ENCODE measurements around the gene ST6GALNAC3.

ST6GALNAC3 gene

GRCh38 chr1:76352741-76353435 lies 278.3 kb downstream of the ST6GALNAC3 start:
- DNase-seq (ENCODE audit: low read depth), result no peak

- DNase-seq (ENCODE audit: low read depth), result no peak
These were observed 279.7 kb downstream of the ST6GALNAC3 start for GRCh38 chr1:76354236-76354635.

DNA sequence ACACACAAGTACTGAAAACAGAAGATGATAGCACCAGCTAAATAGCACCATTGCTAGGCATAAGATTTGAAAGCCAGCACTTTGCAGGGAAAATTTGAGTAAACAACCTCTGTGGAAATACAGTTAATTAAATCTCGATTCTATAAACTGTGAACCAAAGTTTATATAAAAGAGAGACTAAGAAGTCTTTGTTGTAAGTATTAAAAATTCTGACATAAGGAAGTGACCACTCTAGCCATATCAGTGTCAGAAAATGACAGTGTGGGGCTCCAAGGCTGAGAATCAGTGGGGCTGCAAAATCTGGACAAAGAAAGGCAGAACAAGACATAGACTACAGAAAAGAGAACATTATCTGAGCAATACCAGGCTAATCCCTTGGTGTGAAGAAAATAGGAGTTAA lies 292.2 kb downstream of the ST6GALNAC3 start:
- DNase-seq (ENCODE audit: low read depth), result no peak

GRCh38 chr1:76371941-76372340 lies 297.4 kb downstream of the ST6GALNAC3 start:
- no peak for DNase-seq (ENCODE audit: low read depth)

DNA sequence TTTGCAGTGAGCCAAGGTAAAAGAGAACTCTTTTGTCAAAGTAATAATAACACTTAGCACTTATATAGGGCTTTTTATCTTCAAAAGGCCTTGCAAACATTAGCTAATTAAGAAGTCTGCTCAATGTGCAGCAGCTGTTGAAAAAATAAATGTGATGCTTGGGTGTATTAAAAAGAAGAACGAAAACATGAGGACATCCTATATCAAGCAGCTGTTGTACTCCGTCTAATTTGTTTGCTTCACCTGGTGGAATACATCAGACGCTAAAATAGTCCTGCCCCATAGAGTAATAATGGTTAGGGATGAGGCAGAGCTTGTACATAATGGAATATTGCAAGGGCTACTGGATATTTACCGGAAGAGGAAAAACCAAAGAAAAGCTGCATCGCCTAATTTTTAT lies 299.5 kb downstream of the ST6GALNAC3 start:
- DNase-seq (ENCODE audit: low read depth), result no peak

- DNase-seq (ENCODE audit: low read depth), result no peak
These were observed 302.7 kb downstream of the ST6GALNAC3 start for GRCh38 chr1:76377247-76377646.

DNA sequence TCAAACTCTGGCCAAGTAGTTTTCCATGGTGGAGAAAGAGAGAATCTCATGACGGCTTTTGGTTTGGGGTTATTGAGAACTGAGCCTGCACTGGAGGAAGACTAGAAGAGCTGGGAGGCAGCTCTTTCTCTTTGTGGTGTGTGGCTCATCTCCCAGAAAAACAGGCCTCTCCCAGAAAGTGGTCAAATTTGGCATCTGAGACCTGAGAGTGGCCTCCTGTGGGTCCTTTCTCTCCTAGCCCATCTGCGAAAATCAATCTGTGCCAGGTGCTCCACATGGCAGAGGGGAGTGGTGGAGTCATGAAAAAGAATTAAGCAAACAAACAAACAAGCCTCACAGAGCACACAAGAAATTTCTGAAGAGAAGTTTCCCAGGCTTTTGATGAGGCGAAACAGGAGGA lies 305.0 kb downstream of the ST6GALNAC3 start:
- DNase-seq (ENCODE audit: low read depth), result no peak

DNA sequence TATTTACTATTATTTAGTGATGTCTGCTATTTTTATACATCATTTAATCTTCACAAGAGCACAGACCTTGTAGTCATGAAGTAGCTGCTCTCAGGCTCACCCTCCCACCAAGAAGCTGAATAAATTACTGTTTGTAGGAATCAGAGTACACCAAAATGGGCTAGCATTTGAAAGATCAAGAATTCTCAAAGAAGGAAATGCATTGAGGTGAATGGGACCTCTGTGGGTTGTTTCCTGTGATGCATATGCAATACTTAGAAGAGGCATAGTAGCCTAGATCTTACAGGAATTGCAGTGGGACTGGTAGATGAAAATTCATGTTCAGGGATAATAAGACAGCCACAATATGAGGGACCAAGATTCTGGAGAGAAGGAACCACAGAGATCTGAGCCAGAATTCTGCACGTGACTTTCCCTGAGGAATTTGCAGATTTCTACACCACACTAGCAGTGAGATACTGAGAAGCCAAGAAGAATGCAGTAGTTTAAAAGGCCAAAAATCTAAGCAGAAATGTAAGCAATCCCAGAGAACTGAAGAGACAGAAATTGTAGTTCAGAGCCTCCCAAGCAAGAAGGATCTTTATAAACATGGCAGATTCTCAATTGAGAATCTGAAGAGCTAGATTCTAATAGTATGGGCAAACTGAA lies 307.0 kb downstream of the ST6GALNAC3 start:
- no peak for DNase-seq (ENCODE audit: low read depth)

DNA sequence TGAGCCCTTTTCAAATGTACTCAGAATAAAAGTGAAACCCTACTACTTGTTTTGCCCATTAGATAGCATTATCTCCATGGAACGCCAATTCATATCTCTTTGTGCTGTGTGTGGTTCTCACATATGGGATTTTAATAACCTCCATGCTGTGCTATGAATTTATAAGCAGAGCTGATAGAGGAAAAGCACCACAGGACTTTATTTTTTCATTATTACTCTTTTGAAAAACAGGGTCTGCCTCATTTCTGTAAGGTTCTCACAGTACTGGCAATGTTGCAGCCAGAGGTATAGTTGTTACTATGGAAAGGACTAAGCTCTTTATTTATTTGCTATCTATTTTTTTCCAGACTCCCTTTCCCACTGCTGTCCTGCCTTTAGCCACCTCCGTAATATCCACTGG lies 313.7 kb downstream of the ST6GALNAC3 start:
- DNase-seq (ENCODE audit: low read depth), result no peak

DNA sequence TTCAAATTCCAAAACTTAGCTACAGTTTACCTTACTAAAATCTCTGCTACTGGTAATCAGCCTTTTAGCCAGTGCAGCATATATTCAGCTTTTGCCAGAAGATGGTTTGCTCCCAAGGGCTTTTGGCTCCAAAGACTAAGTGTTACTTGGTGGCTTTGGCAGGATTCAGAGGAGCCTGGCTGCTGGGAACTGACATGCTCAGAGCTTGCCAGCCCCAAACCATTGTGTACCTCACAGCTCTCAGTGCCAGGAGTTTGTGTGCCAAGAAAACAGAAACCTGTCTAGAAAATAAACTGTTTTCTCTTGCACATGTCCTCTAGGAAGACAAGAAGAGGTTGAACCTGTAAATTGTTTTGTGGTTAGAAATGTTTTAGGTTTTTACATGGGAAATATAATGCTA lies 315.9 kb downstream of the ST6GALNAC3 start:
- no peak for DNase-seq (ENCODE audit: low read depth)

DNA sequence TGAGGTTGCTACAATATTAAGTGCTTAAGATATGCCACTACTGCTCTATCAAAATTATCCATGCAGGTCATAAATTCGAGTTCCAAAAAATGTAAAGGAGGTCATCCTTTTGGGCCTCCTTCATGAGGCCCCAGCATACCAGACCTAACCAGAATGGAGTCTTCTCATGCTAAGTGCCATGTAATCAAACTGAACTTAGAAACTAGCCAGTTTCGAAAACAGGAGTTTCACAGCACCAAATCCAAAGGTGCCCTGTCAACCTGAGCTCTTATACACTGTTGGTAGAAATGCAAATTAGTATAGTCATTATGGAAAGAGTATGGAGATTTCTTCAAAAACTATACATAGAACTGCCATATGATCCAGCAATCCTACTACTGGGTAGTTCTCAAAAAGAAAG lies 320.5 kb downstream of the ST6GALNAC3 start:
- no peak for DNase-seq (ENCODE audit: low read depth)

DNA sequence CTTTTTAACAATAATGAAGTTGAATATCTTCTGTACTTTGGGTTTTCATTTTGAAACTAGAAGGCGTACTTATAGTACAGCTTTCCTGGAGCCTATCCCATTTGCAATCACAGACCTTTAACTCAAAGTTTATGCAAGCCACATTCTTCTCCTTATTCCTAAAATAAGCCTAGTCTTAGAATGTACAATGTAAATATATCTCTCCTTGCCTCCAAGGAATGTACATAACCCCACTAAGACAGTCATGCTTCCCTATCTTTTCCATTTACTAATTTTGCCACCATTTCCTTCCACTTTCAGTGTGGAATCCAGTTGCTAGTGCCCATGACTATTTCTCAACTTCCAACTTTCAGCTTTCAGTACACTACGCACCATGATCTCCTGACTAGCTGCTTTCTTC lies 327.6 kb downstream of the ST6GALNAC3 start:
- no peak for DNase-seq (ENCODE audit: low read depth)

DNA sequence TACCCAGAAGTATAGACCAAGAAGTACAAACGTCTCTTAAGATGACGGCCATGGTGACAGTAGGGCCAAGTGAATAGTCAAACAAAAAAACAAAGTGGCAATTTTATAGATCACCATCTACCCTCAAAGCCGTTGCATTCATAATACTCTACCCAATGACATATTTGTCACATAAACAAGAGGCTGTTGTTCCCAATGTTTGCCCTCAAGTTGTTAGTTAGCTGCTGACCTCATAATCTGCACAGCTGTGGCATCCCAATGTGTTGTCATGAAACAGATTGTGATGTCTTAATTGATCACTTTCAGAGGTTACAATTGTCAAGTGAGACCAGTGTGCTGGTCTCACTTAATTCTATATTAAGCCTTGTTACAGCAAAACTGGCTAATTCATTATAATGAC lies 333.8 kb downstream of the ST6GALNAC3 start:
- DNase-seq (ENCODE audit: low read depth), result no peak

DNA sequence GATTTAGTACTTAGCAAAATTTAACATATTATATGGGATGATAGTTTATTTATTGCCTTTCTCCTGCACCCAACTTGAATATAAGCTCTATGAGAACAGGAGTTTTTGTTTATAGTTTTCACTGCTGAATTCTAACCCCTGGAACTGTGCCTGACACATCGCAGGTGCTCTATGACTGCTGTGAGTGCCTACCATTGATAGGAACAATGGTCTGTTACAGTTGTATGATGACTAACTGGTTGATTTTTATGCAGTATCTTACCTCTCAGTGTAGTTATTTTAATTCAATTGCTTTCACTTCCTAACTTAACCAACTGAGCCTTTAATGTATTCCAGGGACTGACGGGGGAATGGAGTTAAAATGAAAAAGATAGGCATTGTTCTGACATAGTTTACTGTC lies 336.0 kb downstream of the ST6GALNAC3 start:
- DNase-seq (ENCODE audit: low read depth), result no peak

GRCh38 chr1:76418531-76418930 lies 344.0 kb downstream of the ST6GALNAC3 start:
- DNase-seq (ENCODE audit: low read depth), result no peak

DNA sequence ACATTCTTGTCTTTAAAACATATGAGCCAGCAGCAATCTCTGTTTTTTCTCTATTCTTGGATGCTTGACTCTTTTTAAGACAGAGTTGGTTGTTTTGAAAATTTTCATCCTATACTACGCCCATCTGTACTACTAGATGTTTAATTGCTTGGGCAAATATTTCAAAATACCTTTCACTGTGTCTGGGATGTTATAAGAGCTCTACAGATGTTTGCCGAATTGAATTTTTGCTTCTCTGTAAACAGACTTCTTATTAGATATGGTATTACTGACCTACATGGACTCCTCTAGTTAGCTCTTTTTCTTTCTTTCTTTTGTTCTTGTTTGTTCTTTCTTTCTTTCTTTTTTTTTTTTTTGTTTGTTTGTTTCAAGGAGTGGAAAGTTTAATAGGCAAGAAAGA lies 345.1 kb downstream of the ST6GALNAC3 start:
- DNase-seq (ENCODE audit: low read depth), result no peak

DNA sequence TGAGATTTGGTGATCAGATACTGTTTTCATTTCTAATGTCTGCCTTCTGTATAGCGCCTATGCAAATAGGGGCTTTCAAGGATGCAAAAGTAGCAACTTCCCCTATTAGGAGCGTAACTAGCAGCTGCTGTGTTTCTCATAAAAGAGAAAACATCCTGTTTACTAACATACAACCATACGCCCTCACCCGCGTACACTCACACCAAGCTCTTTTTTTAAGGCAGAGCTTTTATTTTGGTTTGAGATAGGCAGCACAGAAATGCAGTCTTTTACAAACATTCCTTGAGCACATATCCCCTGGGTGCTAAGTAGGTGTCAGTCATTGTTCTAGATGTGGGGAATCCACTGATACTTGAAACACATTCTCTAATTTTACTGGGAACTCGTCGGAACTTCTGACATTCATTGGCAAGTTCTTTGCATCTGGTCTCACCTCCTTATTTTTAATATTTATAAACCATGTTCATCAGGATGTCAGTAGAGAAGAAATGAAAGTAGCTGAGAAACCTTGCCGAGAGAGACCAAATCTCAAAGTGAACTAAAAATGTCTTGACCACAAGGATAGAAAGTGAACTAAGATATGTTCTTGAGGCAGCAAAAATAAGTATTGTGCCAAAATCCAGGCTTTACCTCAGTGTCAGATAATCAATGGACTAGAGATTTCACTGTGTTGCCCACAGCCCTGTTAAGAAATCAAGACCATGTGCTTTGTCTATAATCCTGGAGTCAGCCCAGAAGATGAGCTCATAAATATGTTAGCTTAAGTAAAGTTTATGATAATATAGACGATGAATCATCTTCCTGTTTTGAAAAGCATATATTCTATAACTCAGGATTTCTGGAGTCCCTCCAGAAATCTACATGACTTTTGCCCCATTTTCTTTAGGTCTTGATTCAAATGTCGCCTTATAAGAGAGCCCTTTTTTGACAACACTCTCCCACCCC lies 350.9 kb downstream of the ST6GALNAC3 start:
- no peak for DNase-seq (ENCODE audit: low read depth)

GRCh38 chr1:76426606-76427005 lies 352.1 kb downstream of the ST6GALNAC3 start:
- no peak for DNase-seq (ENCODE audit: low read depth)

GRCh38 chr1:76428028-76428427 lies 353.5 kb downstream of the ST6GALNAC3 start:
- no peak for DNase-seq (ENCODE audit: low read depth)

DNA sequence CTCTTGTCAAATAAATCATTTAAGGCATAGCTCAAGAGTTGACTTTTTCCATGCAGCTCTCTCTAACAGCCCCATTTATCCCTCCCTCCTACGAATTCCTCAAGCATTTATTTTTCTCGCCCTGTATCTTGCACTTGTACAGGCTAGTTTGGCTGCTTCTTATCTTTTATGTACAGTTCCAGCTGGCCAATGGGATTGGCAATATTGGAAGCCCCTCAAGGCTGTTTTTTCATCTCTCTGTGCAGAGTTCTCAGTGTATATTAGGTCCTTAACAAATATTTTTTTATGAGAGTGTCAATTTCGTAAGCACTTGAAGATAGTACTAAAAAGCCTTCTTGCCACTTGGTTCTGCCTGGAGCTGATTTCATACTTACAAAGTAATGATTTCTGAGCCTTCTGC lies 356.0 kb downstream of the ST6GALNAC3 start:
- DNase-seq (ENCODE audit: low read depth), result no peak

DNA sequence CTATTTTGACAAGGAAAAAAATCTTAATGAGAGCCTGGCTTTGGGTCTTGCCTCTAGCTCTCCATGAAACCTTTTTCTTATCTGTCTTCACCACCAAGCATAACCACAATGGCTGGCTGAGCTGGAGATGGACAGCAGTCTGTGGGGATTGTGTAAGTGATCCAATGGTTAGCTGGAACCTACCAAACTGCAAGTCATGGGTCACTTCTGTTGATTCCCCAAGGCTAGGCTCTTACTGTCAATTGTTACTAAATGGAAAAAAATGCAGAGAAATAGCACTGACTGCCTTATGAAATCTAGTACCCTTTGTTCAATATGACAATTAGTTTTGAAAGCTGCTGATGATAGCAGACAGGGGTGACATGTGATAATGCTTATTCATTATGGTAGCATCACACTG lies 359.0 kb downstream of the ST6GALNAC3 start:
- no peak for DNase-seq (ENCODE audit: low read depth)

DNA sequence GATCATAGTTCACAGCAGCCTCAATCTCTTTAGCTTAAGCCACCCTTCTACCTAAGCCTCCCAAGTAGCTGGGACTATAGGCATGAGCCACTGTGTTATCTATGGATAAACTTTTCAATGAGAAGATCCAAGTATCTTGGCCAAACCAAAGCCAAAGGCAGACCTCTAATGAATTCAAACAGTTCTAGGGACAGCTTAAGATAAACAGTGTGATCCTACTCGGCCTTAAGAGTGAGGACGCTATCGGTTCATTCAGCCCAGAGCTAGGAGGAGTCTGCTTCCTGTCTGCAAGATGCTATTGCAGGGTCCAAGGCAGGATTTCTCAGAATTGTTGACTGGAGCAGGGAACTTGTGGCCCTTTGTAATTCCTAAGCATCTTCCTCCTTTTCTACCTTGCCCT lies 368.7 kb downstream of the ST6GALNAC3 start:
- DNase-seq (ENCODE audit: low read depth), result no peak

- DNase-seq (ENCODE audit: low read depth), result no peak
These were observed 370.2 kb downstream of the ST6GALNAC3 start for GRCh38 chr1:76444773-76445172.
